GM18870 (cell line): ENCODE results near the gene SMIM7.

Source experiments
- ATAC-seq: cut with Tn5 transposase; IDR thresholded peaks from one replicate; pipeline ENCODE4 v1.9.1; 2021; ENCODE audit warnings: moderate library complexity; ENCODE audit not compliant: unreplicated experiment

The SMIM7 gene

DNA sequence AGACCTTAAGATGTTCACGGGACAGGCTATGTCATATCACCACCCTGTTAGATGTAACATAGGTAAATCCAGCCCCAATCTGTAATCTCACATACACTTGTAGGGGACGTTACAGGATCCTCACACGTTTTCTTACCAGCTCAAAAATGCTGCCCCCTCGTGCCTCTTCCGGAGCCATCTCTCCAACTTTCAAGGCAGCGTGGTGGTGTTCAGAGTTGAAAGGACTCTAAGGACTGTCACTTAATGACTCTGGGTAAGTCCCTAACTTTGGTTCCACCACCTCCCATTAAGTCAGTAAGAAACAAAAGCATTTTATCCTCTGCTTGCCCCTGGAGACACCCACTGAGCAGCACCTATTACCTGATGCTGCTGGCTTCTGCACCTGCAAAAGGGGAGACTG is 36.4 kb downstream of the SMIM7 start:
- no peak for ATAC-seq

DNA sequence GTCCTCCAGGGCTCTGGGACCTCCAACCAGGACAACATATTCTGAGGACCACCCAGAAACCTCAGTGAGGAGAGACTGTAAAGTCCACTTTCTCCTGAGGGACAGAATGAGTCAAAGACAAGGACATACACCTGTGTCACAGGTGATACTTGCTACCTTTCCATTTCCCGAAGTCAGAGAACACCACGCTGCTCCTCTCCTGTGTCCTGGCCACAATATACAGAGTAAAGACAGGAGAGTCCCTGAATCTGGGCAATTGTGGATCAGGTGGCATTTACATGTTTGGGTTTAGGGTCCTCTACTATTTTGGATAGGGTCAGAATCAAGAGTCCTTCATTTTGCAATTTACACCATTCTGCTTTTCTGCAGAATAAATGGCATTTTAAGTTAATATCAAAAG is 36.9 kb downstream of the SMIM7 start:
- no peak for ATAC-seq

DNA sequence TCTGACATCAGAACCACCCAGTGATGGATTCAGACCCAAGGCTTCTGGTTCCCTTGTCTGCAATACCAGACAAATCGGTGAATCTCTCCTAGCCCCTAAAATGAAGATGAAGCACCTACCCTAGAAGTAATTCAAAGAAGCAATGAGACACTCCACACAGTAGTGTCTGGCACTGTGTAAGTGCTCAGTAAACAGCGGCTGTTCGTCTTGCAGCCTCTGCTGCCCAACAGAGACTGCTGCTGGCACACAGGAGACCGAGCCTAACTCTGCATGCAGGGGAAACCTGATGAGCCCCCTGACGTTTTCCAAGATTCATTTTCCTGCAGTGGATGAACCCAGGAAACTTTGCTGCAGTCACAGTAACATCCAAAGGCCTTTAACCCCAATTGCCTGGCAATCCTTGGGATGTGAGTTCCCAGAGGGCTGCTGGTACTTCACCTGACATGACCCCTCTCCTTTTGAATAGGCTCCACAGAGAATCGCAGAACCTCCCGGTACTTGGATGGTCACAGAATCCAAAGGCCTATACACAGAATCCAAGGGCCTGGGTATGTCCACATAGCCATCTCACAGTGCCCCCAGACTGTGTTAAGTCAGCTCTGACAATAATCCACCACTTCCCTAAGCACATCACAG is 38.7 kb downstream of the SMIM7 start:
- ATAC-seq: no peak

DNA sequence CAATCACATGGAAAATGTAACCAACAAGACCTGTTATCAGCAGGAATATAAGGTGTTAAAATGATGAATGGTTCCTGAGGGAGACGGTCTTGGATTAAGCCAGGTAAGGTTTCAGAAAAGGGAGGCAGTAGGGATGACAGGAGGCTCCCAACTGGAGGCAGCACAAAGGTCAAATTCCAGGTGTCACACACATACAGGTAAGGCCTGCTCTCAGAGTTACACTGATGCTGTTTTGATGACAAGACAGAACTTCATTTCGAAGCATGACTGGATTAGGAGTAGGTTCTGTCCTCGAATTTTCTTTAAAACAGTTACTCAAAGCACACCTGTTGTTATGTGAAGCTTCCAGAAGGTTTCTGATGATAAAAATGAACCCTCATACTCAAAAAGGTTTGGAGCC is 39.4 kb downstream of the SMIM7 start:
- no peak for ATAC-seq

DNA sequence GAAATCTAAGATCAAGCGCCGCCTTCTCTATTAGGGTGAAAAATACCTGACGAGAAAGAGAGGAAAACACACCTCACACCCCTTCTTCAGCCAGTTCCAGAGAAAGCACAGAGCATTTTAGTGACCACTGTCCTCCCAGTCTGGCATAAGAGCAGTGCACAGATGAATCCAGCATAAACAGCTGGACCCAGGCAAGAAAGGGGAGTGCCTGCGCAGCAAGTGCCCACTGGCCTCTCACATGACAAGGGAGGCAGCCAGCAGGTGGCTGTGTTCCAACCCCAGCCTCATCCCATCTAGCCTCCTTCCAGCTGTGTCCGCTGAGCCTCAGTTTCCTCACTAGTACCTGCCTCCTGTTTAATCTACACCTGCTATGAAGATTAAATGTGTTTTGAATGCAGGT is 39.9 kb downstream of the SMIM7 start:
- no peak for ATAC-seq

DNA sequence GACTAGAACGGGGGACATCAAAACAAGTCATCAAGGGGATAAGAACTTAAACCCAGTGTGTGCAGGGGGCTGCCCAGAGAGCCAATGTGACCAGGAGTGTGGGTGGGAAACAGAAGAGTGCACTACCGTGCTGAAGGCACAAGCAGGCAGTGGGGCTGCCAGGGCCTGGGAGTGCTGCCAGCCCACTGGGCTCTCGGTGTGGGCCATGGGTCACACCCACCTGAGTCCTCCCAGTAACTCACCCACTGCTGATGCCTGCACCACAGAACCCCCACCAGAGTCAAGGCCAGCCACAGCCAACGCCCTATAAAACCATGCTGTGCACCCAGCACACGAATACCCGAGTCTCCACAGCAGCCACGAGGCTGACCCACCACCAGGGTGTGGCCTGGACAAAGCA is 40.5 kb downstream of the SMIM7 start:
- ATAC-seq: no peak

DNA sequence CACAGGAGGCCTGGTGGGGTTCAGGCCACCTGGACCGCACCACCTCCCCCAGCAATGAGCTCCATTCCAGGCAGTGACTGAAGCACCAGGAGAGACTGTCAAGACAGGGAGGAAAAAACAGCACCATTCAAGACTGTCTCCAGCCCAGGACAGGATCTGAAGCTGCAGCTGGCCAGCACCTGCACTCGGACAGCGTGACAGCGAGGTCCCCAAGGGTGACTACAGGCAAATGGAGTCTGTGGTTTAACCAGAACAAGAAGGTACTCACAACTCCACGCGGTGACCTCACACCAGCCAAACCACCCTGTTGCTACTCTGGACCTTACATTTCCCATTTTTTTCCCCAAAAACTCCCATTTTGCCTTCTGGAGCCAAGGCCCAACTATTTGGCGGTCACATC is 41.7 kb downstream of the SMIM7 start:
- no peak for ATAC-seq

DNA sequence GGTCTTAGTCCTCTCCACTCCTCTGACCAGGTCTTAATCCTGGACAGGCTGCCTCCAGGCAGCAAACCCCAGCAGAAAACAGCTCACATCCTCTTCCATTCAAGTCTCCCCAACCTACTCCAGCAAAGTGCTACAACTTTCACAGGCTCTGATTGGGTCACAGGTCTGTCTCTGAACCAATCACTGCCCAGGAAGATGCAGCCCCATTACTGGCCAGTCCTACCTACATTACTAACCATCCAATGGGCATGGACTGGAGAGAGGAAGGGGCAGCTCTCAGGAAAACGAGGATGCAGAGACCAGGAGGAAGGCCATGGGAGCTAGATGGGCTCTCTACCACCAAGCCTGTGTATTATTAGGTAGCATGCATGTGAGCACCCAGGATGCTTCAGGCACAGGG is 44.1 kb downstream of the SMIM7 start:
- ATAC-seq: no peak

DNA sequence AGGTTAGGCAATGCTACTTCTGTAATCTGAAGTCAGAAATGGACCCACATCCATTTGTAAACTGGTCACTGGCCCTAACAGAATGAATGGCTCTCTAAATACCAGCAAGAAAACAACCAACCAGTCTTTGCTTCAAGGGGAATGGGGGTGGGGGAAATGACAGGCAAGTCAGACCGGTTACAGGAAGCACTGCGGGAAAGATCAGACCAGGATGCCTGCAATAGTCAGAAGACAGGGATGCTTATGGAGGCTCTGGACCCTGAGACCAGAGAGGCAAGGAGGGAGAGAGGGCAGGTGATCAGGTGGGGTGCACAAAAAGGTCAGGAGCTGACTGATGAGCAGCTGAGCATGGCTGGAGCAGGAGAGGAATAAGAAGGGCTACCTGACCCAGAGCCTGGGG is 45.0 kb downstream of the SMIM7 start:
- no peak for ATAC-seq

DNA sequence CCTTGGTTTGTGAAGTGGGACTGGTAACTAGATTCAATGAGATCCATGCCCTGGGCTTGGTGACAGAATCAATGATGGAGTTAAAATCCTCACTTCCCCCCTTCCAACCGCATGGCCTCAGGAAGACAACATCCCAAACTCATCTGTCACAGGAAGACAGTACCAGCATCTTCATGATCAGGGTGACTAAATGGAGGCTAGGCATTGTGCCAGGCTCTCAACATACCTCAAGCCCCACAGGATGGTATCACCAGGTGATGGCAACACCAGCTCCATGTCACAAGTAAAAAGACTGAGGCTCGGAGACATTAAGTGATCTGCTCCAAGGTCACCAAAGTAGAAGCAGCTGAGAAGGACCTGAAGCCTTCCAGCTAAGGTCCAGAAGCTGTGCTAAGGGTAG is 46.1 kb downstream of the SMIM7 start:
- ATAC-seq: no peak

DNA sequence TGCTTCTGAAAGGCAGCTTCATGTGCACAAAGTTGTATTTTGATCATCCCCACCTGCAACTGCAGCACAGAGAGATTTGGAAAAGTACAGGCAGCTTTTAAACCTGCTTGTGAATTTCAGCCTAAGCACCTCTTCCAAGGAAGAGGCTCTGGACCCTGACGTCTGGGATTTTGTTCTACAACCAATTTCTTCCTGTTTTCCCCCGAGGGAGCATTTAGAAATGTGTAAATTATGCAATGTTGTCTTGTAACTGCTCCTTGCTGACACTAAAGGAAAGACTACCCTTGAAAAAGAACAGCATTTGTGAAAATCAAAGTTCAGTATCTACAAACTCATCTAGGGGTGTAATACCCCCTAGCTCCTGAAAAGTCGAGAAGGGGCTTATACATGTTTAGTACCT is 47.3 kb downstream of the SMIM7 start:
- ATAC-seq: no peak

DNA sequence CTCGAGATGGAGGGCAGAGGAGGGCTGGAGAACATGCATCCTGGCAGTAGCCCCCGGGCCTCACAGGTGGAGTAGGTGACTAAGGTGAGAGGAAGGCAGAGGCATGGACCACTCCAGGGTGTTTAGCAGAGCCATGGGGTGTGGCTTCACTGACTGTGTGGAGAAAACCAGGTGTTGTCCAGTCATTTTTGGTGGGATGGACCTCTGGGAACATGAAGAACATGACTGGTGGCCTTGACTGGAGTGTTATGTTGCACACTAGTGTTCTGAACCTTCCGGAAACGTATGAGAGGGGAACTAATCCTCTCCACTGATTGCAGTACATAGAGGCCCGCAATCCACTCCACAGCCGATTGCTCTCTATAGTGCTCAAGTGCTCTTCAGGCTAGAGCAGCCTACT is 48.8 kb downstream of the SMIM7 start:
- ATAC-seq: no peak

DNA sequence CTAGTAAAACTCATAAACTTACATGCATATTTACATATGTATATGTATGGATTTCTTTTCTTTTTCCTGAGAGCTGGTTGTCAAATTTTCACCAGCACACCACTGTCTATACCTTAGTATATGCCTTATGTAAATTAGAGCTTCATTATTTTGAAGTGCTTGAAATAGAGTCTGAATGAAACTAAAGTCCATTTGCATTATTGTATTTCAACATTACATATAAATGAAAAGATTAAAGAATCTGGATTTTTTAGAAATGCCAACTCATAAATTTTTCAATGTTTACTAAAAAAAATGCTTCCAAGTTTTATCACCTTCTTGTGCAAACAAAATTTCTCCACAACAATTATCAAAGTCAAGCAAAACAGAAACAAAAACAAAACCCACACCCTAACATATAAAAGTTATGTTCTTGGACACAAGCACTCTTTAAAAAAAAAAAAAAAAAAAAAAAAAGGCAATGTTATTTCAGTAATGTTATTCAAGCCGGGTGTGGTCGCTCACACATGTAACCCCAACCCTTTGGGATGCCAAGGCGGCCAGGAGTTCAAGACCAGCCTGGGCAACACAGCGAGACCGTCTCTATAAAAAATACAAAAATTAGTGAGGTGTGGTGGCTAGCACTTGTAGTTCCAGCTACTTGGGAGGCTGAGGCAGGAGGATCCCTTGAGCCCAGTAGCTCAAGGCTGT is 50.3 kb downstream of the SMIM7 start:
- no peak for ATAC-seq

DNA sequence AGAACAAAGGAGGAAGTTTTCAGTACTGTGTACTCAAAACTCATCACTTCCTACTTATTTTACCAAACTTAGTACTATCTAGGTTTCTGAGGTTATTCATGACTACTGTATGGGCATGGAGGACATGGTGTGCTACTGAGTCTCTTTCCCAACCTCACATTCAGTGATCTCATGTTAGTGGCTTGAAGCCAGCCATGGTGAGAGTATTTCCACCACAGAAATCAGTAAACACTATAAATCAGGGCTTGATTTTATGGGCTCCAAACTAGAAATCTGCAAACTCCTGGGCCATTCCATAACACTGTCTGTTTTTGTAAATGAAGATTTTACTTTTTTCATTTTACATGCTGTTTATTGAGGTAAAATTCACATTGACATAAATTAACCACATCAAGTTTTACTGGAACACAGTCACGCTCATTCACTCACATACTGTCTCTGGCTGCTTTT is 51.6 kb downstream of the SMIM7 start:
- no peak for ATAC-seq

DNA sequence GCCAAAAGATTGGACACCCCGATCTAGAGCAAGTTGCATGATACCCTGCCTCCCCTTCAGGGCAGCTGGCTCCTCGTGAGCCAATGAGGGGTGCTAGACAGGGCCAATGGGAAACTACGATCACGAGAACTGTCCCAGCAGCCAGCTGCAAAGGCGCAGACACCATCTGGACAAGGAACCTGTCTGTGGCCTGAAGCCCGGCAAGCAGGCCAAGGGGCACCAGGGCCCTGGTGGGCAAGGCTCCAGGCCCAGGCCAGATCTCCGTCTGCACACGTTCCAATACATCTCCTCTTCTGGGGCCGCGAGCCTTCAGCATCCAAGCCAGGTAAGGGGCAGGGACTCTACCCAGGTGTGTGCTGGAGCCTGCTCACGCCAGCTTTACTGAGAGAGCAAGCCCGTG is 52.1 kb downstream of the SMIM7 start:
- no peak for ATAC-seq

DNA sequence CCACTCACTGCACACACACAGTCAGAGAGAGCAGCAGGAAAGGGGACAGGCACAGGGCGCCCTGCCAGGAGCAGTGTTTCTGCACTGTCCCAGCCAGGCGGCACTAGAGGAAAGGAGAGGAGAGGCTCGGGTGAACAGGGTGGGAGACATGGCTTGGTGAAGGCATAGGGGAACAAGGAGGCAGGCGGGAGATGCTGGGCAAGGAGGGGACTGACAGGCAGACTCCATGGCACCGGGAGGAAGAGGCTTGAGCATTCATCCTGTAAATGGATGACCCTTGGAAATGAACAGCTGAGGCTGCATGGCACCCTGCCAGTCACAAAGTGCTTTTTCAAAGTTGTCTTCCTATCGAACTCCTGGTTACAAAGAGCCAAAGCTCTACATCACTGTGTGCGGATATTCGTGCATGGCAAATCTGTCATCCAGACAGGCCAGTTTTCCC is 54.4 kb downstream of the SMIM7 start:
- ATAC-seq: no peak

DNA sequence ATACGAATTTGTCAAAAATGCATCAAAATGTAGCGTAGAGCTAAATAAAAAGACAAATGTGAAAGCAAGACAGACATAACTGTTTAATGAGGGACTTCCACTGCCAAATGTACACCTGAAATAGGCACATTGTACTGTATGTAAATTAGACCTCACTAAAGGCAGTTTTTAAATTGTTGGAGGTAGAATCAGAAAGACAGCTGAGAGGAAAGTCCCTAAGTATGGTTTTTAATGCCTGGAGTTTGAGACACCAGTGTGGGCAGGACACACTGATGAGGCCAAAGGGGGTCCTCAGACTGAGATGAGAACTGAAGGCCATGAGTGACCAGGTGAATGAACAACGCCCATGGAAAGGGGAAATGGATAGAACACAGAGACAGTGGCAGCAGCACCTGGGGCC is 54.8 kb downstream of the SMIM7 start:
- ATAC-seq: no peak

DNA sequence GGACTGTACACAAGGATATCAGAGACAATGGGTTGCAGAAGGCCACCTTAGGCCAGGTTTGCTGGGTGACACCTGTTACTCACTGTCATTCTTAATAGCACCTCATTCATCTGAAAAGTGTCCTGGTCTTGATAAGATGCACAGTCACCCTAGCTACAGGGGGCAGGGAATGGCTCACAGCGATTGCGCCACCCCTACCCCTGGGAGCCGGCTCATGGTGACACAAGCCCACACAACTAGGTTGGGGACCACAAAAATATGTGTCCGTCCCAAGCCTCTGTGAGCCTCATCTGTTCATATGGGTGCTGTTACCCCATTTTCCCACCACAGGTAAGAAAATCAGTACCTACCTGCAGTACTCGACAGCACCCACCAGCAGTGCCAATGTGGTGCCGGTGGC is 55.3 kb downstream of the SMIM7 start:
- no peak for ATAC-seq

DNA sequence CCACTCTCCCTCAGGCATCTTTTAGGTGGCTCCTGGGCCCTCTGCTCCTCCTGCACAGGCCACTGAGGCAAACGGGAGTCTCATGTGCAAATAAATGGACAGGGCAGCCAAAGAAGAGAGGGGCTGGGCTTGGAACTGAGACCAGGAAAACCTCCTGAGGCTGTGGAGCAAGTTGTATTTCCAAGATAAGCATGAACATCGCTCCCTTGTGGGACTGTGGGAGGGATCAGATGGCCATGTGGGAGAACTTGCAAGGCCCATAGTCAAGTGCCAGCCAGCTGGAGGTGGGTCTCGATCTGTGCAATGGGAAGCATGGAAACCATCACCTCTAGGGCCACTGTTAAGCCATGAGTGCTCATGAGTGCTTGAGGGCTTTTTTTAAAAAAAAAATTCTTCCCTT is 56.9 kb downstream of the SMIM7 start:
- ATAC-seq: no peak

DNA sequence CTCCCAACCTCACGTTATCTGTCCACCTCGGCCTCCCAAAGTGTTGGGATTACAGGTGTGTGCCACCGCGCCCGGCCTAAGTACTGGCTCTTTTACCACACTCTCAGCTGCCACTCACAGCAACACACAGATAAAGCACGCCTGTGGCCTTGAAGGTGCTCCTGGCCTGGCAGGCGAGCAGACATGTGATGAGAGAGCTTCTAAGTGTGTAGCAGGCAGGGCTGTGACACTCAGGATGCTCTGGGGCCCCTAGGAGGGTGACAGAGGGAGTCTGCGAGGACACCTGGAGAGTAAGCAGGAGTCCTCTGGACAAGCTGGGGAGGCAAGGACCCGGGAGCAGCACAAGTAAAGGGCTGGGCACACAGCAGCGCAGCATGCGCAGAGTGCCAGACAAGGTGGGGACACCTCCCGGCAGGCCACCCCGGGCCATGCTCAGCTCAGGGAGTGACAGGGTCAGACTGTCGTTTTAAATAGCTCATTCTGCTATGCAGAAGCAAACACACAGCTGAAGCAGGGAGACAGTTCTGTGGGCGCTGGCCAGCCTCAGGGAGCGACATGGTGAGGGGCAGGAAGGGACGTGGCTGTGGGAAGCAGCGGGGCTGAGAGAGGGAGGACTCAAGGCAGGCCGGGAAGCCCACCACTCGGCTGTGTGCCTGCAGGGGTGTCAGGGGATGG is 58.4 kb downstream of the SMIM7 start:
- no peak for ATAC-seq

DNA sequence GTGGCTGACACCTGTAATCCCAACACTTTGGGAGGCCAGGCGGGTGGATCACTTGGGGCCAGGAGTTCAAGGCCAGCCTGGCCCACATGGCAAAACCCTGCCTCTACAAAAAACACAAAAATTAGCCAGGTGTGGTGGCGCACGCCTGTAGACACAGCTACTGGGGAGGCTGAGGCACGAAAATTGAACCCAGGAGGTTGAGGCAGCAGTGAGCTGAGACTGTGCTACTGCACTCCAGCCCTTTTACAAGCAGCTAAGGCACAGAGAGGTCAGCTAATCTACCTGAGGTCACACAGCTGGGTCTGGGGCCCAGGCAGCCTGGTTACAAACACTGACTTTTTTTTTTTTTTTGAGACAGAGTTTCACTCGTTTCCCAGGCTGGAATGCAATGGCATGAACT is 59.1 kb downstream of the SMIM7 start:
- ATAC-seq: no peak

DNA sequence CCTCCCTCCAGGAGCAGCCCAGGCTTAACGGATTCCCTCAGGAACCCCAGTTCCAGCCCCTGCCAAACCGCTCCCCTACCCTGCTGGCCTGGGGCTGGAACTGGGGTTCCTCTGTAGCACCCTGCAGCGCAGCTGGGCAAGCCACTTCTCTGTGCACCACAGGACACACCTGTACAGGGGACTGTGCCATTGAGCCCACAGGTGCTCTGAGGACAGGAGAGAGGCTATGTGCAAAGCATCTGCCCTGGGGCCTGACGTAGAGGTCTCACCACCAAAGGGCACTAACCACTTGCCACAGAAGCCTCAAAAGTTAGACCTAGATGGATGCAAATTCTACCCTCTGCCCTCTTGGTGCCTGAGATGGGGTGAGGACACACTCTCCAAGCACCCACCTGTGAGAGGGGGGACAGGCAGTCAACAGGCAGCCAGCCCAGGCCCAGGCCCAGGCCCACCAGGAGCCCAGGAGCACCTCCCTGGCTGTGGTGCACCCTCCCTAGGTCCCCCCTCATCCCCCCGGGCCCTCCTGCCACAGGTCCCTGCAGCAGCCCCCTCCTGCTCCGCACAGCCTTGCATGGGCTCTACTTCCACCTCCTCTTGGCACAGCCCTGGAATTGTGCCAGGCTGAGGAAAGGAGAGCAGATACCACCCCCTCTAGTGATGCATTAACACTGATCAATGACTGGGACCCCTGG is 60.1 kb downstream of the SMIM7 start:
- ATAC-seq: no peak
